ENCODE data around the gene MGST2. TPM values are rescaled to one million over a fixed set of nuclear protein-coding genes. Genes with fewer than 3 reads are reported as not detected.

Gene MGST2
- 56.7 and 66.3 TPM in 2 replicates for total RNA-seq

GRCh38 chr4:139665690-139666529, at the start of gene MGST2:
TSS of gene MGST2 (plus strand) at chr4:139665819. CDS start at chr4:139666020, 201 bp downstream.
- TF ChIP-seq CTCF (conservative IDR thresholded peaks at IDR 0.05; ENCODE audit: low read depth, low read length), result no peak
- DNase-seq (ENCODE audit: low read depth), result peak; percentile 48
- H3K4me3 ChIP-seq (ENCODE audit: low read depth, low read length), result peak within 1 kb of the TSS; percentile 72

GRCh38 chr4:139617702-139618490, 47.7 kb upstream of the MGST2 start:
- peak; percentile 38 for TF ChIP-seq CTCF (conservative IDR thresholded peaks at IDR 0.05; ENCODE audit: low read depth, low read length)
- DNase-seq (ENCODE audit: low read depth), result no peak
- no peak overlapping the region for H3K4me3 ChIP-seq (ENCODE audit: low read depth, low read length)

- TF ChIP-seq CTCF (conservative IDR thresholded peaks at IDR 0.05; ENCODE audit: low read depth, low read length), result peak; percentile 73
- H3K4me3 ChIP-seq (ENCODE audit: low read depth, low read length), result no peak overlapping the region
- DNase-seq (ENCODE audit: low read depth), result no peak
These were observed 46.0 kb upstream of the MGST2 start for GRCh38 chr4:139619644-139620043.

- TF ChIP-seq CTCF (conservative IDR thresholded peaks at IDR 0.05; ENCODE audit: low read depth, low read length), result no peak
- no peak overlapping the region for H3K4me3 ChIP-seq (ENCODE audit: low read depth, low read length)
- no peak for DNase-seq (ENCODE audit: low read depth)
These were observed 42.7 kb upstream of the MGST2 start for GRCh38 chr4:139622901-139623381.

- no peak overlapping the region for H3K4me3 ChIP-seq (ENCODE audit: low read depth, low read length)
- DNase-seq (ENCODE audit: low read depth), result no peak
- no peak for TF ChIP-seq CTCF (conservative IDR thresholded peaks at IDR 0.05; ENCODE audit: low read depth, low read length)
These were observed 41.1 kb upstream of the MGST2 start for GRCh38 chr4:139624441-139625092.

GRCh38 chr4:139625093-139625455, 40.5 kb upstream of the MGST2 start:
- H3K4me3 ChIP-seq (ENCODE audit: low read depth, low read length), result no peak overlapping the region
- DNase-seq (ENCODE audit: low read depth), result no peak
- TF ChIP-seq CTCF (conservative IDR thresholded peaks at IDR 0.05; ENCODE audit: low read depth, low read length), result no peak

All from epithelial cell of proximal tubule (primary cell).